ENCODE results near the gene LSS.

Gene LSS

GRCh38 chr21:46168238-46168637, 60.3 kb downstream of the LSS start:
- no peak for DNase-seq

- no peak for DNase-seq
Observed at GRCh38 chr21:46165098-46165497, 63.5 kb downstream of the LSS start.

DNA sequence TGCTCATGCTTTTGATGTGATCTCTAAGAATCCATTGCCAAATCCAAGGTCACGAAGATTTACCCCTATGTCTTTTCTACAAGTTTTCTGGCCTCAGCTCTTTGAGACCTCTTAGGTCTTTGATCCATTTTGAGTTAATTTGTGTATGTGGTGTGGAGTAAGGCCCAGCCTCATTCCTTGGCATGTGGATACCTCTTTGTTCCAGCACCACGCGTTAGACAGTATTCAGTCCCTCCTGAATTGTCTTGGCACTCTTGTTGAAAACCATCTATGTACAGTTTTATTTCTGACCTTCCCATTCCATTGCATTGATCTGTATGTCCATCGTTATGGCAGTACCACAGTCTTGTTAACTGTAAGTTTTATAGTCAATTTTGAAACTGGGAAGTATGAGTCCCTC, 65.2 kb downstream of the LSS start:
- DNase-seq, result no peak

DNA sequence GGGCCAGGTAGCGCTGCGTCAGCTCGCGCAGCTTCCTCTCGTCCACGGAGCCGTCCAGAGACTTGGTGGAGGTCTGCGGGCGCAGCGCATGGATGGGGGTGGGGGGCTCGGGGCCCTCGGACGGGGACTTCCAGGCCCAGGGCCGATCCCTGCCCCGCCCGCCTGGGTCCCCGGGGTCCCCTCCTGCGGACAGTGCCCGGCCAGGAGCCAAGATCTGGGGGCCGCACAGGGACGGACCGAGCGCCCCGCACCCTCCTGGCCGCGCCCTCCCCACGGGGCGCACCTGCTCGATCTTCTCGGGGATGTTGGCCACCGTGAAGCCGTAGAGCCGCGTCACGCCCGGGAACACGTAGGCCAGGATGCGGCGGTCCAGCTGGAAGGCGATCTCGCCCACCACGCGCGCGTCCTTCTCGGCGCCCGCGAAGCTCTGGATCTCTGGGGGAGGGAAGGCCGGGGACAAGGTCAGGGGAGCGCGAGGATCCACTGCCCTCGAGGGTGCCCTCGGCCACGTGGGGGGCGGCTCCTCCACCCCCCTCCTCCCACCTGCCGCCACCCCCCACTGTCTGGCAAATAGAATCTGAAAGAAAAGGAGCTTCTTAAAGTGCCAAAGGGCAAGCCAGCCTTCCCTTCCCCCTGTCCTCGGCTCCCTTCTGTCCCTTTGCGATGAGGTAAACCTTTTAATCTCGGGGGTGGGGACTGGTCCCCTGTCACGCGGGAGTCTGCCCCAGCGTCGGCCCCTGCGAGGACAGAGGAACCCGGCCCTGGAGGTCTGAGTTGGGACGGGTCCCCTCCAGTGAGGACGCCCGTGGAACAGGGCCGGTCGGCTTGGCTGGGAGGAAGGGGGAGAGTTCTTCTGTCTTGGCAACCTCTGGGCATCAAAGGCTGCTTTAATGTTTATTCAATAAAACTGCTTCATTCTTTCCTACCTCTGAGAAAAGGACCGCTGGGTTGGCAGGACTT, 66.7 kb downstream of the LSS start:
- DNase-seq, result no peak

GRCh38 chr21:46160907-46161632, 67.5 kb downstream of the LSS start:
- DNase-seq, result no peak

DNA sequence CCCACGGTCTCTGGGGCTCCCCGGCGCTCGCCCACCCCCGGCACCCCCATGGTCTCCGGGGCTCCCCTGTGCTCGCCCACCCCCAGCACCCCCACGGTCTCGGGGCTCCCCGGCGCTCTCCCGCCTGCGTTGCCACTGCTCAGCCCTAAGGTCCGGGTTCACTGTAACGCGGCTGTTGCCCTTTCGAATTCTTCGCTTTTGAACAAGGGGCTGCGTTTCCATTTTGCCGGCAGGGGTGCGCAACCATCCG, 68.0 kb downstream of the LSS start:
- no peak for DNase-seq

GRCh38 chr21:46159841-46160656, 68.5 kb downstream of the LSS start:
- DNase-seq, result no peak

DNA sequence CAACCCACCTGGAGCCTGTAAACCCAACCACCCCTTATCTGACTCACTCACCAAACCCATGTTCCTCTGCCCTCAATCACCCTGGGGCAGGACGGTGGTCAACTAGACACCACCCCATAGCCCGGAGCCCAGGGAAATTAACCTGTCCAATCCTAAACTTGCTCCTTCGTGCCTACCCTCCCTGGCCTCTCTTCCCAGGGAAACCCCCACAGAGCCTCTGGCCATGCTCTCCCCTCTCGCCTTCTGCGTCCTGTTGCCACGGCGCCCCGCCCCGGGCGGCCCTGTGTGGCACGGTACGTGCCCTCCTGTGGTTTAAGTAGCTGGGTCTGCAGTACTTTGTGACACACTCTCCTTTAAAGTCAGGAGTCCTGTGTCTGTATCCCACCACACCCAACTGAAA, 69.2 kb downstream of the LSS start:
- DNase-seq, result no peak

GRCh38 chr21:46158666-46159300, 69.8 kb downstream of the LSS start:
- DNase-seq, result no peak

GRCh38 chr21:46157987-46158451, 70.6 kb downstream of the LSS start:
- DNase-seq, result no peak

DNA sequence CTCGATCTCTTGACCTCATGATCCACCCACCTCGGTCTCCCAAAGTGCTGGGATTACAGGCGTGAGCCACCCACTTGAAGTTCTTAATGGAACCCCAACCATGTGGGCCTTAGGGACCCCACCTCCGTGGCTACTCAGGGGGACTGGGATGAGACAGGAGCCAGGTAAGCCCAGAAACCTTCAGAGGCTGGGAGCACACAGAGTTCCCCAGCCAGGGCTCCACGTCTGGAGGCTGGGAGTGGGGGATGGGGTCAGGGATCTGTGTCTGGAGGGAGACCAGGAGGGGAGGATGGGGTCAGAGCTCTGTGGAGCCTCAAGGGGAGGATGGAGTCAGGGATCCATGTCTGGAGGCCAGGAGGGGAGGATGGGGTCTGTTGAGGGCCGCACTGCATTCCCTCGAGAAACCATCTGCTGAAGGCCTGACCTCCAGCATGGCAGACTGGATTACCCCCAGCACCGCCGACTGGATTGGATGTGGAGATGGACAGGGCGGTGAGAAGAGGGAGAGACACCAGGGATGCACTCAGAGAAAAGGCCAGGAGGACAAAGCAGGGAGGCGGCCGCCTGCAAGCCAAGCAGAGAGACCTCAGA, 71.1 kb downstream of the LSS start:
- no peak for DNase-seq

- DNase-seq, result no peak
Observed at GRCh38 chr21:46156678-46157077, 71.9 kb downstream of the LSS start.

DNA sequence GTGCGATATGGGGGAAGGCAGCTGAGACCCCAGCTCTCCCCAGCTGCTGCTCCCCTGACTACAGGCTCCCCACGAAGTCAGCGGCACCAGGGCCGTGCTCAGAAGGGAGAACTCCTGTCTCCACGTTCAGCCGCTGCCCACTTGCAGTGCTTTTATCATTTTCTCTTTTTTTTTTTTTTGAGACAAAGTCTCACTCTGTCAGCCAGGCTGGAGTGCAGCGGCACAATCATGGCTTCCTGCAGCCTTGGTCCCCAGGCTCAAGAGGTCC, 72.3 kb downstream of the LSS start:
- DNase-seq, result no peak

DNA sequence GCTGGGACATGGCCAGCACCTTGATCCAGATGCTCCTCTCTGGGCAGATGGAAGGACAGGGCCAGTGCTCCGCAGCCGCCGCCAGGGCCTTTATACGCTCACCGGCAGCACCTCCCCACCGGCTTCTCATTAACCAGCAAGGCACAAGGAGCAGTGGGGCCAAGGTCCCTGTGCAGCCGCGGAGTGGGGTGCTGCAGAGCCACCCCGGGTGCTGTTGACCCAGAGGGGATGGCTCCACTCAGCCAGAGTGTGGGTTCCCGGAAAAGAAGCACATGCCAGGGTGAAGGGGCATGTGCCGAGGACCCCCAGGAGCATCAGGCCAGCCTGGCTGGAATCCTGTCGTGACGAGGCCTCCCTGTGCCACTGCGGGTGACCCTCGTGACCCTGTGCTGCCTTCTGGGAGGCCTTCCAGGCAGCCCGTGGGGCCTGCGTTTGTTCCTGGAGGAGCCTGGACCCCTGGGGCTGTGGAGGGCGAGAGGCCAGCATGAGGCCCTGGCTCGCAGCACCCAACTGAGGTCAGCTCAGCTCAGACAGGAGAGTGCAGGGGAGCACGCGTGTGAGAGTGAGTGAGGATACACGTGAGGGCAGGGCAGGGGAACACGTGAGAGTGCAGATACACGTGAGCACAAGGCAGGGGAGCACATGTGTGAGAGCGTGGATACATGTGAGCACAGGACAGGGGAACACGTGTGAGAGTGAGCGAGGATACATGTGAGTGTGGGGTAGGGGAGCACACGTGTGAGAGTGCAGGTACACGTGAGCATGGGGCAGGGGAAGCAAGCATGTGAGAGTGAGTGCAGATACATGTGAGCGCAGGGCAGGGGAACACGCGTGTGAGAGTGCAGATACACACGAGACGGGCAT, 72.8 kb downstream of the LSS start, which contains the start of gene FTCD:
FTCD (minus strand) TSS at position 66 of the 864 bp plus-strand sequence; CDS start at position 10, 56 bp downstream.
- DNase-seq, result no peak

- no peak for DNase-seq
Observed at GRCh38 chr21:46154955-46155513, 73.5 kb downstream of the LSS start.

DNA sequence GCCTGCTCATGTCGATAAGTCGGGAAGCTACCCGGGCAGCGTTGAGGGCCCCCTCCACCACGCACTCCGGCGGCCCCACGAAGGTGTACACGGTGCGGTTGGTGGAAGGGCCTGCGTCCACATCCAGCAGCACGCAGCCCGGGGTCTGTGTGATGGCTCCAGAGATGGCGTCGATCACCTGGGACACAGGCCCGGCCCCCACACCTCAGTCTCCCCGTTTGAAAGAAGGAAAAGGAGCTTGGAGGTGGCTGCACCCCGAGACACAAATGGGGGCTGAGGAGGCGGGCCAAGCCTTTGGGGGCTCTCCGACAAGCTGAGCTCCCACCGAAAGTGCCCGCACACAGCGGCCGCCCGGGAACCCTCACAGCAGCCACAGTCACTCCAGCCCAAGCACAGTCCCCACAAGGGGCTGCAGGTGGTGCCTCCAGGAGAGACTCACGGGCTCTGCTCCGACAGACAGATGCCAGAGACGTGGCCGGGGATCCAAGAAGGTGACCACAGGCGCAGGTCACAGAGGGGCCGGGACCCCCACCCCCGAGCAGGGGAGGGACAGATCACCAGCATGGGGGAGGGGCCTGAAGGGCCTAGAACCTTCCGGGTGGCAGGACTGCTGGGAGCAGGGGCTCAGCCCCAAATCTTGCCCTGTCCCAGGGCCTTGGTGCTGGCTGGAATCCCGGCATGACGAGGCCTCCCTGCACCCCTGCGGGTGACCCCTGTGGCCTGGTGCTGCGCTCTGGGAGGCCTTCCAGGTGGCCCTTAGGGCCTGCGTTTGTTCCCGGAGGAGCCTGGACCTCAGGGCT, 74.2 kb downstream of the LSS start:
- DNase-seq, result no peak

GRCh38 chr21:46153247-46154154, 75.1 kb downstream of the LSS start:
- DNase-seq, result no peak

GRCh38 chr21:46152927-46153246, 75.7 kb downstream of the LSS start:
- DNase-seq, result no peak

Data from NCI-H446 treated with DMSO at 0.1 percent for 48 hours (cell line).